Measurements from ENCODE around the gene CACNA1I. TPM values are rescaled to one million over a fixed set of nuclear protein-coding genes. Genes with fewer than 3 reads are reported as not detected.

Gene CACNA1I
- total and polyA plus RNA-seq, 4 donors: 1.2 to 8.5 (median 5.6) TPM

- H3K27me3 ChIP-seq (ENCODE audit: control insufficient read depth, insufficient read depth, low read length): peaks cover 2% of the 10 kb centered on the region
- over 99% methylated on average over 8 of the region's 8 CpGs for WGBS (ENCODE audit: insufficient coverage)
- no peak for DNase-seq (ENCODE audit: low read depth in 4 of 6, low spot score in 6 of 6)
Observed at GRCh38 chr22:39718921-39719475, 148.4 kb downstream of the CACNA1I start.

GRCh38 chr22:39719559-39720450 is 149.3 kb downstream of the CACNA1I start:
- 74% methylated on average over 8 of the region's 15 CpGs for WGBS (ENCODE audit: insufficient coverage)
- peaks cover 2% of the 10 kb centered on the region for H3K27me3 ChIP-seq (ENCODE audit: control insufficient read depth, insufficient read depth, low read length)
- H3K9me3 ChIP-seq (ENCODE audit: control insufficient read depth, insufficient read depth, low read length): no peaks in the 10 kb centered on the region
- H3K4me3 ChIP-seq (ENCODE audit: low read depth, low read length): no peak overlapping the region
- H3K36me3 ChIP-seq (ENCODE audit: control insufficient read depth, insufficient read depth, low read length): no peaks in the 10 kb centered on the region
- no peak overlapping the region for H3K27ac ChIP-seq (ENCODE audit: low read depth, low read length)
- peaks cover 71% of the 10 kb centered on the region for H3K4me1 ChIP-seq (ENCODE audit: control insufficient read depth, insufficient read depth, low read length)
- no peak for DNase-seq (ENCODE audit: low read depth in 4 of 6, low spot score in 6 of 6)

More at GRCh38 chr22:39718921-39719475, 148.4 kb downstream of the CACNA1I start:
- H3K4me1 ChIP-seq (ENCODE audit: control insufficient read depth, insufficient read depth, low read length): peaks cover 65% of the 10 kb centered on the region
- no peaks in the 10 kb centered on the region for H3K9me3 ChIP-seq (ENCODE audit: control insufficient read depth, insufficient read depth, low read length)
- H3K36me3 ChIP-seq (ENCODE audit: control insufficient read depth, insufficient read depth, low read length): no peaks in the 10 kb centered on the region
- no peak overlapping the region for H3K27ac ChIP-seq (ENCODE audit: low read depth, low read length)
- no peak overlapping the region for H3K4me3 ChIP-seq (ENCODE audit: low read depth, low read length)

GRCh38 chr22:39721206-39722031 is 150.9 kb downstream of the CACNA1I start:
- H3K36me3 ChIP-seq (ENCODE audit: control insufficient read depth, insufficient read depth, low read length): no peaks in the 10 kb centered on the region
- WGBS (ENCODE audit: insufficient coverage): 39% methylated on average over 6 of the region's 9 CpGs
- H3K27me3 ChIP-seq (ENCODE audit: control insufficient read depth, insufficient read depth, low read length): peaks cover 2% of the 10 kb centered on the region
- no peak overlapping the region for H3K27ac ChIP-seq (ENCODE audit: low read depth, low read length)
- H3K4me1 ChIP-seq (ENCODE audit: control insufficient read depth, insufficient read depth, low read length): peaks cover 64% of the 10 kb centered on the region
- no peak overlapping the region for H3K4me3 ChIP-seq (ENCODE audit: low read depth, low read length)
- DNase-seq (ENCODE audit: low read depth in 4 of 6, low spot score in 6 of 6): peak in 2 of 6 donors; percentile 29 to 64
- no peaks in the 10 kb centered on the region for H3K9me3 ChIP-seq (ENCODE audit: control insufficient read depth, insufficient read depth, low read length)

- peaks cover 2% of the 10 kb centered on the region for H3K27me3 ChIP-seq (ENCODE audit: control insufficient read depth, insufficient read depth, low read length)
- no peaks in the 10 kb centered on the region for H3K36me3 ChIP-seq (ENCODE audit: control insufficient read depth, insufficient read depth, low read length)
- no peaks in the 10 kb centered on the region for H3K9me3 ChIP-seq (ENCODE audit: control insufficient read depth, insufficient read depth, low read length)
- no peak overlapping the region for H3K4me3 ChIP-seq (ENCODE audit: low read depth, low read length)
- WGBS (ENCODE audit: insufficient coverage): 86% methylated on average over 4 of the region's 6 CpGs
- H3K4me1 ChIP-seq (ENCODE audit: control insufficient read depth, insufficient read depth, low read length): peaks cover 60% of the 10 kb centered on the region
- DNase-seq (ENCODE audit: low read depth in 4 of 6, low spot score in 6 of 6): no peak
- H3K27ac ChIP-seq (ENCODE audit: low read depth, low read length): no peak overlapping the region
Observed at GRCh38 chr22:39722032-39722325, 151.4 kb downstream of the CACNA1I start.

GRCh38 chr22:39722501-39722900 is 151.9 kb downstream of the CACNA1I start:
- Histone ChIP-seq H3K4me3 (ENCODE audit: low read depth, low read length) (no peak overlapping the region), H3K4me1 (ENCODE audit: control insufficient read depth, insufficient read depth, low read length) (peaks cover 57% of the 10 kb centered on the region), H3K36me3 (ENCODE audit: control insufficient read depth, insufficient read depth, low read length) (no peaks in the 10 kb centered on the region), H3K27ac (ENCODE audit: low read depth, low read length) (no peak overlapping the region), H3K9me3 (ENCODE audit: control insufficient read depth, insufficient read depth, low read length) (no peaks in the 10 kb centered on the region), H3K27me3 (ENCODE audit: control insufficient read depth, insufficient read depth, low read length) (peaks cover 2% of the 10 kb centered on the region)
- WGBS (ENCODE audit: insufficient coverage): 68% methylated on average over 3 of the region's 4 CpGs
- DNase-seq (ENCODE audit: low read depth in 4 of 6, low spot score in 6 of 6): peak in 1 of 6 donors; percentile 60

GRCh38 chr22:39723463-39723862 is 152.9 kb downstream of the CACNA1I start:
- Histone ChIP-seq H3K4me1 (ENCODE audit: control insufficient read depth, insufficient read depth, low read length) (peaks cover 51% of the 10 kb centered on the region), H3K27me3 (ENCODE audit: control insufficient read depth, insufficient read depth, low read length) (peaks cover 2% of the 10 kb centered on the region), H3K4me3 (ENCODE audit: low read depth, low read length) (no peak overlapping the region), H3K9me3 (ENCODE audit: control insufficient read depth, insufficient read depth, low read length) (no peaks in the 10 kb centered on the region), H3K27ac (ENCODE audit: low read depth, low read length) (no peak overlapping the region), H3K36me3 (ENCODE audit: control insufficient read depth, insufficient read depth, low read length) (no peaks in the 10 kb centered on the region)
- DNase-seq (ENCODE audit: low read depth in 4 of 6, low spot score in 6 of 6): no peak
- whole genome bisulfite sequencing (ENCODE audit: insufficient coverage): 94% methylated on average over 9 of the region's 10 CpGs

- Histone ChIP-seq H3K36me3 (ENCODE audit: control insufficient read depth, insufficient read depth, low read length) (no peaks in the 10 kb centered on the region), H3K4me1 (ENCODE audit: control insufficient read depth, insufficient read depth, low read length) (peaks cover 49% of the 10 kb centered on the region), H3K9me3 (ENCODE audit: control insufficient read depth, insufficient read depth, low read length) (no peaks in the 10 kb centered on the region), H3K4me3 (ENCODE audit: low read depth, low read length) (no peak overlapping the region), H3K27me3 (ENCODE audit: control insufficient read depth, insufficient read depth, low read length) (peaks cover 2% of the 10 kb centered on the region), H3K27ac (ENCODE audit: low read depth, low read length) (no peak overlapping the region)
- WGBS (ENCODE audit: insufficient coverage): 84% methylated on average over 3 of the region's 3 CpGs
- no peak for DNase-seq (ENCODE audit: low read depth in 4 of 6, low spot score in 6 of 6)
Observed at GRCh38 chr22:39723899-39724351, 153.4 kb downstream of the CACNA1I start.

GRCh38 chr22:39724390-39724789 is 153.8 kb downstream of the CACNA1I start:
- no peak overlapping the region for H3K4me3 ChIP-seq (ENCODE audit: low read depth, low read length)
- WGBS (ENCODE audit: insufficient coverage): 100% methylated on average over 2 of the region's 4 CpGs
- H3K4me1 ChIP-seq (ENCODE audit: control insufficient read depth, insufficient read depth, low read length): peaks cover 44% of the 10 kb centered on the region
- DNase-seq (ENCODE audit: low read depth in 4 of 6, low spot score in 6 of 6): no peak
- H3K27ac ChIP-seq (ENCODE audit: low read depth, low read length): no peak overlapping the region
- no peaks in the 10 kb centered on the region for H3K9me3 ChIP-seq (ENCODE audit: control insufficient read depth, insufficient read depth, low read length)
- H3K27me3 ChIP-seq (ENCODE audit: control insufficient read depth, insufficient read depth, low read length): peaks cover 2% of the 10 kb centered on the region
- no peaks in the 10 kb centered on the region for H3K36me3 ChIP-seq (ENCODE audit: control insufficient read depth, insufficient read depth, low read length)

- no peak overlapping the region for H3K27ac ChIP-seq (ENCODE audit: low read depth, low read length)
- WGBS (ENCODE audit: insufficient coverage): 86% methylated on average over 8 of the region's 9 CpGs
- H3K4me1 ChIP-seq (ENCODE audit: control insufficient read depth, insufficient read depth, low read length): peaks cover 44% of the 10 kb centered on the region
- no peaks in the 10 kb centered on the region for H3K9me3 ChIP-seq (ENCODE audit: control insufficient read depth, insufficient read depth, low read length)
- H3K27me3 ChIP-seq (ENCODE audit: control insufficient read depth, insufficient read depth, low read length): peaks cover 2% of the 10 kb centered on the region
- no peaks in the 10 kb centered on the region for H3K36me3 ChIP-seq (ENCODE audit: control insufficient read depth, insufficient read depth, low read length)
- DNase-seq (ENCODE audit: low read depth in 4 of 6, low spot score in 6 of 6): no peak
- H3K4me3 ChIP-seq (ENCODE audit: low read depth, low read length): no peak overlapping the region
Observed at GRCh38 chr22:39724857-39725256, 154.3 kb downstream of the CACNA1I start.
